HepG2 (cell line): ENCODE data around the gene CSK.

Experiments used
- THAP9 ChIP-seq: sonication (generic); formaldehyde crosslinking; IDR thresholded peaks from 2 replicates; pipeline ENCODE4; 2020; ENCODE audit warnings: missing genetic modification reagents, mild to moderate bottlenecking, borderline replicate concordance
- ZBTB1 ChIP-seq: sonication (generic); formaldehyde crosslinking; IDR thresholded peaks from 2 replicates; pipeline ENCODE4 v1.4.0; 2020; ENCODE audit warnings: missing genetic modification reagents, borderline replicate concordance

GRCh38 chr15:74829991-74830390 lies 48.1 kb downstream of the CSK start:
- TF ChIP-seq THAP9 (no peak), ZBTB1 (CRISPR knock-in tag) (no peak)
